EH (cell line): Measurements from ENCODE around the gene OR9A4.

ENCODE experiments used
- DNase-seq: peaks from one replicate; pipeline ENCODE4 v3.0.0-alpha.2; 2015; ENCODE audit warnings: low read depth

Gene OR9A4

DNA sequence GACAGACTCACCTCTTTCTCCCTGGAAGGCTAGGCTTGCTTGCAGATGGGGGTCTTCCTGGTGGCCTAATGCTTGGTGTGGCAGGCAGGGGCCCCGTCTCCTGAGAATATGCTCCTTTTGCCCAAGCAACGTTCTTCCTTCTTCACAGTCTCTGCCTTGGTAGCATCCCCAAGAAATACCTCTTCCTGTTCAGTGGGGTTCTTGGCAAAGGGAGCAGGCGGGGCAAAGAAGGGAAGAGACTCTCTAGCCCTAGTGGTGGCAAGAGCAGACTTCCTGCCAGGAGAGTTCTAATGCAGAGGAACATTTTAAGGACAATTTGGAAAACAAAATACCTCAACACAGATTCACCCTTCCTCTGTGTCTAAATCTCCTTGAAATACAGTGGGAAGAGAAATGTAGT, 30.6 kb downstream of the OR9A4 start, which contains the start of gene CLEC5A:
Gene CLEC5A, minus strand, starts transcription at position 179 of the 400 bp plus-strand sequence. CDS start 682 bp downstream, outside the sequence.
- DNase-seq: no peak

DNA sequence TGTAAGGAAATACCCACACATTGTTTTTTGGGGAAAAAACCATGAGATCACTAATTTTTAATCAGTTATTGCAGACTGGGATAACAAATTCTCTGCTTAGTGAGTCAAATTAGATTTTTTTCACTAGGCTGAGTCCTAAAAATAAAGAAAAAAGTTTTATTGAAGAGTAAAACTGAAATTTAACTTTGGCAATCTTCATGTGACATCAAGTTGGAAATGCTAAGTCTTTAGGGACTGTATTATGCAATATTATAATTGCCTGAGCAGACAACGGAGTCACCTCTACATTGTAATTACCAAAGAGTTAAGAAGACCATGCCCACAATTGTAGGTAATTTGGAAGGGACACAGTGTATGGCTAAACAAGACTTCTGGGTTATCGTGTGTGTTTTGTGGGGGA, 32.8 kb downstream of the OR9A4 start:
- DNase-seq: no peak

GRCh38 chr7:141949451-141949850, 33.3 kb downstream of the OR9A4 start:
- no peak for DNase-seq

DNA sequence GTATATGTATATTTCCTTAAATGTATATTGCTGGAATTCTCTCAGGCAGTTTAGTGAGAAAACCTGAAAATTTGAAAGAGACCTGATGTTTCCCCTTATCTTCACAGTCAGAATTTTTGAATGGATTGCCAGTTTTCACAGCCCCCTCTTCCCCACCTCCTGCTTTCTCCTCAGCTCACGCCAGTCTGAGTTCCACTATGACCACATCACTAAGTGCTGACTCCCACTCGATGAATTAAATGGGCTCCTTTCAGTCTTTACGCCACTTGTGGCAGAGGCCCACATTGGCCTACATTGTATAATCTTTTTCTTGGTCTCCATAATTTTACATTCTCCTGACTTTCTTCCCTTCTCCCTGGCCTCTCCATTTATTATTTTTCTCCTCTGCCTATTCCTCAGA, 33.7 kb downstream of the OR9A4 start:
- DNase-seq: no peak

GRCh38 chr7:141950806-141951205, 34.6 kb downstream of the OR9A4 start:
- no peak for DNase-seq

- DNase-seq: no peak
Measured at GRCh38 chr7:141952461-141952860, 36.3 kb downstream of the OR9A4 start.

- DNase-seq: no peak
Measured at GRCh38 chr7:141954334-141954733, 38.1 kb downstream of the OR9A4 start.

- no peak for DNase-seq
Measured at GRCh38 chr7:141956084-141956483, 39.9 kb downstream of the OR9A4 start.

DNA sequence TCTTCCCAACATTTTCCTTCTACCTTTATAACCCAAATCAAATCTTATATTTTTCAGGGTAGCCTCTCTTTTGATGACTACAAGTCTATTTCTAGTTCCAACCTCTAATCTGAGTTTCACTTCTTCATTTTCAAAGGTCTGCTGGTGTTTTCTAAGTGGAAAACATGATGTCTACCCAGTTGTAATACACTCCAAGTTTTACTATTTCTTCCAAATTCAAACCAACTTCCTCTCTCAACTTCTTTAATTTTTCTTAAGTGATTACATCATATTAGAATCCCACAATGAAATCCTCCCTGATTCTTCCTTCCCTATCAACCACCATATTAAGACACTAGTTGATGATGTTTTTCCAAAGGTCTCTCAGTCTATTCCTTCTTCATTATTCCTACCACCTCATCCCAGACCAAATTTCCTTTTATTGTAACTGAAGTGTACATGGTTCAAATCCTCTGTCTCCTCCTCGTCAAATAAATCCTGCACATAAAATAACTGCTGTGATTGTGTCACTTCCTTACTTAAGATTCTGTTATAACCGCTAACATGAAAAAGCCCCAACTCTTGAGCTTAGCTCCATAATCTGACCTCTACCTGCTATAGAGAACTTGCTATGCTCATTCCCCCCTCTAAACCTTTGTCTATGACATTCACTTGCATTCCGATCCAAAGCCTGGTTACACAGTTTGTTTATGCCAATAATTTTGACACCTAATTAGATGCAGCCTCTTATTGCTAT, 44.7 kb downstream of the OR9A4 start:
- no peak for DNase-seq
